Measurements from ENCODE around the gene CDKN1B.
A peak's percentile ranks its signal among the peaks of the same experiment; 100 is the strongest.

Gene CDKN1B

GRCh38 chr12:12759234-12759915 lies 42.2 kb downstream of the CDKN1B start:
- Histone ChIP-seq H3K4me3 (ENCODE audit: severe bottlenecking) (no peak overlapping the region), H3K36me3 (ENCODE audit: low read depth) (no peaks in the 10 kb centered on the region), H3K4me1 (ENCODE audit: insufficient read depth, poor library complexity, severe bottlenecking) (peaks cover 9% of the 10 kb centered on the region), H3K9me3 (ENCODE audit: severe bottlenecking) (no peaks in the 10 kb centered on the region), H3K27me3 (ENCODE audit: insufficient read depth, poor library complexity, severe bottlenecking) (no peaks in the 10 kb centered on the region), H3K27ac (ENCODE audit: poor library complexity, severe bottlenecking) (peak overlapping the region; percentile 22)
- no peak for TF ChIP-seq CTCF (IDR thresholded peaks at IDR 0.05; ENCODE audit: poor library complexity, severe bottlenecking)
- DNase-seq (ENCODE audit: low spot score) (no peak), ATAC-seq (ENCODE audit: low read depth) (no peak)

GRCh38 chr12:12764824-12765223 lies 47.7 kb downstream of the CDKN1B start:
- H3K36me3 ChIP-seq (ENCODE audit: low read depth) = no peaks in the 10 kb centered on the region
- TF ChIP-seq CTCF (IDR thresholded peaks at IDR 0.05; ENCODE audit: poor library complexity, severe bottlenecking) = no peak
- DNase-seq (ENCODE audit: low spot score) (no peak), ATAC-seq (ENCODE audit: low read depth) (no peak)
- H3K27ac ChIP-seq (ENCODE audit: poor library complexity, severe bottlenecking) = no peak overlapping the region
- H3K9me3 ChIP-seq (ENCODE audit: severe bottlenecking) = no peaks in the 10 kb centered on the region
- H3K27me3 ChIP-seq (ENCODE audit: insufficient read depth, poor library complexity, severe bottlenecking) = no peaks in the 10 kb centered on the region
- H3K4me1 ChIP-seq (ENCODE audit: insufficient read depth, poor library complexity, severe bottlenecking) = no peaks in the 10 kb centered on the region
- H3K4me3 ChIP-seq (ENCODE audit: severe bottlenecking) = no peak overlapping the region

- TF ChIP-seq CTCF (IDR thresholded peaks at IDR 0.05; ENCODE audit: poor library complexity, severe bottlenecking) = no peak
- ATAC-seq (ENCODE audit: low read depth) = no peak
Measured at GRCh38 chr12:12770262-12770661, 53.1 kb downstream of the CDKN1B start.

More at GRCh38 chr12:12770262-12770661, 53.1 kb downstream of the CDKN1B start:
- Histone ChIP-seq H3K4me1 (ENCODE audit: insufficient read depth, poor library complexity, severe bottlenecking) (no peaks in the 10 kb centered on the region), H3K36me3 (ENCODE audit: low read depth) (no peaks in the 10 kb centered on the region), H3K4me3 (ENCODE audit: severe bottlenecking) (no peak overlapping the region), H3K27ac (ENCODE audit: poor library complexity, severe bottlenecking) (no peak overlapping the region), H3K9me3 (ENCODE audit: severe bottlenecking) (no peaks in the 10 kb centered on the region), H3K27me3 (ENCODE audit: insufficient read depth, poor library complexity, severe bottlenecking) (no peaks in the 10 kb centered on the region)
- DNase-seq (ENCODE audit: low spot score) = no peak

Measured in RWPE2 (cell line).